ENCODE data around the gene KCTD20. TPM values are rescaled to one million over a fixed set of nuclear protein-coding genes. Genes with fewer than 3 reads are reported as not detected.

Gene KCTD20
- total and polyA plus RNA-seq, 2 experiments from 2014 or later = 7.4 to 25.0 TPM

GRCh38 chr6:36423101-36423824, 19.5 kb upstream of the KCTD20 start:
- peak overlapping the region; percentile 62 for H3K4me3 ChIP-seq
- H4K20me1 ChIP-seq (replicated peaks; ENCODE audit: insufficient read depth) = no peaks in the 10 kb centered on the region
- H3K9me2 ChIP-seq (ENCODE audit: insufficient read depth) = no peaks in the 10 kb centered on the region
- H3K36me3 ChIP-seq (ENCODE audit: insufficient read depth) = no peaks in the 10 kb centered on the region
- peak overlapping the region; percentile 96 for H2AFZ ChIP-seq
- H3K4me2 ChIP-seq = peak overlapping the region; percentile 82
- Mint-ChIP-seq H3K4me1 (peaks cover 14% of the 10 kb centered on the region), H3K36me3 (ENCODE audit: low read depth) (no peaks in the 10 kb centered on the region), H3K9me3 (no peaks in the 10 kb centered on the region), H3K4me3 (peak overlapping the region; percentile 89), H3K27ac (peak overlapping the region; percentile 92), H3K27me3 (ENCODE audit: insufficient read depth, low read depth, poor library complexity) (peaks cover 7% of the 10 kb centered on the region)
- H3F3A ChIP-seq (replicated peaks; ENCODE audit: low read depth) = no peaks in the 10 kb centered on the region; the same call in 1 of the 2 replicates
- TF ChIP-seq JUNB (IDR thresholded peaks at IDR 0.05; ENCODE audit: unreplicated experiment) (no peak), CREB1 (CRISPR knock-in tag; IDR thresholded peaks at IDR 0.05; ENCODE audit: low read depth) (0 out of 2 replicates have a peak, but pooled peaks have one; percentile 35), ZNF114 (CRISPR knock-in tag; IDR thresholded peaks at IDR 0.05) (no peak), ETS1 (IDR thresholded peaks at IDR 0.05) (no peak), EZH2 (IDR thresholded peaks at IDR 0.05; ENCODE audit: low read depth, unreplicated experiment) (no peak), EZH2phosphoT487 (IDR thresholded peaks at IDR 0.05; ENCODE audit: unreplicated experiment) (no peak), POLR2AphosphoS5 (IDR thresholded peaks at IDR 0.05; ENCODE audit: low read depth) (peak; percentile 76), ZNF462 (CRISPR knock-in tag; IDR thresholded peaks at IDR 0.05) (0 out of 2 replicates have a peak, but pooled peaks have one; percentile 25), CTCF (conservative IDR thresholded peaks at IDR 0.05; ENCODE audit: low read depth in 2 of 2) (peak; percentile 43 to 74), STAT1 (IDR thresholded peaks at IDR 0.05; ENCODE audit: unreplicated experiment) (no peak), ZNF331 (CRISPR knock-in tag; IDR thresholded peaks at IDR 0.05; ENCODE audit: low read depth) (no peak), NANOG (IDR thresholded peaks at IDR 0.05; ENCODE audit: borderline replicate concordance) (no peak), REST (IDR thresholded peaks at IDR 0.05; ENCODE audit: unreplicated experiment) (no peak)
- DNase-seq (ENCODE audit: low spot score) (peak; percentile 100), ATAC-seq (peak; percentile 98)
- peak overlapping the region; percentile 11; the same call in 1 of the 2 replicates for H3K27ac ChIP-seq (ENCODE audit: low read depth)
- H3K4me1 ChIP-seq (ENCODE audit: insufficient read depth) = peaks cover 8% of the 10 kb centered on the region; the same call in 1 of the 2 replicates
- H3K27me3 ChIP-seq (ENCODE audit: insufficient read depth) = no peaks in the 10 kb centered on the region
- H3K79me2 ChIP-seq (replicated peaks; ENCODE audit: insufficient read depth) = no peaks in the 10 kb centered on the region
